GM18861 (cell line): ENCODE measurements around the gene PPP2R2C.

Source experiments
- ATAC-seq: cut with Tn5 transposase; IDR thresholded peaks from one replicate; pipeline ENCODE4 v1.9.1; 2021; ENCODE audit not compliant: unreplicated experiment

The PPP2R2C gene

DNA sequence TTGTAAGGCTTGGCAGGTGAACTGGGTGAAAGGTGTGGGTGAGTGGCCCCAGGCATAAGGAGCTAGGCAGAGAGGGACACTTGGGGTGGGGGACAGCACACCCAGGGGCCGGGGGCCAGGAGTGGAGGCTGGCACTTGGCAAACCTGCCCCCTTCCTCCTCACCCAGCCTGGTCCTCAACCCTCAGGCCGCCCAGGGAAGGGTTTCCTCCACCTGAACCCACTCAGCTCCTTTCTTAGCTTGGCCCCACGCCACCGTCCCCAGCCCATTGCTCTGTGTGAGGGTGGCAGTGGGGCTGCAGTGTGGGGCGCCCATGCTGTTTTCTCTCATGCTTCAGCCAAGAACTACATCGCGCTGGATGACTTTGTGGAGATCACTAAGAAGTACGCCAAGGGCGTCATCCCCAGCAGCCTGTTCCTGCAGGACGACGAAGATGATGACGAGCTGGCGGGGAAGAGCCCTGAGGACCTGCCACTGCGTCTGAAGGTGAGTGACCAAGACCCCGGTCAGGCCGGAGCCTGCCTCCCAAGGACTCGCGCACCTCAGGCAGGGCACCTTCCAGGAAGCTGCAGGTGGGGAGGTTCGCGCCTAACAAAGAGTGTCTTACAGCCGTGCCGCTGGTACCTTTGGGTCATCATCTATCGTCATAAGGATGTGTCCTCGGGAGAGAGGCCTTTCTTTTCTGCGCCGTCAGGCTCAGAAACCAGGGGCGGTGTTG is 177.6 kb downstream of the PPP2R2C start:
- no peak for ATAC-seq

- no peak for ATAC-seq
These were observed 178.8 kb downstream of the PPP2R2C start for GRCh38 chr4:6293661-6294060.

DNA sequence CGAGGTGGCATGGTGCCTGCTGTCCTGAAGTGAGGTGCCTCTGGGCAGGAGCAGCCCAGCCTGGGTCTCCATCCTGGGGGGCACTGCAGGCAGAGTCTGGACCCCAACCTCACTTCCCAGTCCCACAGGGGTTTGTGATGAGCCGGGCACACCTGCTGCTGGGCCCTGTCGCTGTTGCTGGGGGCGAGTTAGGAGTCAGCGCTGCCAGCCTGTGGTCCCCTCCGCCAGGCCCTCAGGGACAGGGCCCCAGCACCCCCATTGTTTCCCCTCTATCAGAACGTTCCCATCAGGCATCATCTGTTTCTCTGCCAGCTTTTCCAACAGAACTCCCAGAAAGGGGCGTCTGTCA is 179.3 kb downstream of the PPP2R2C start:
- no peak for ATAC-seq

DNA sequence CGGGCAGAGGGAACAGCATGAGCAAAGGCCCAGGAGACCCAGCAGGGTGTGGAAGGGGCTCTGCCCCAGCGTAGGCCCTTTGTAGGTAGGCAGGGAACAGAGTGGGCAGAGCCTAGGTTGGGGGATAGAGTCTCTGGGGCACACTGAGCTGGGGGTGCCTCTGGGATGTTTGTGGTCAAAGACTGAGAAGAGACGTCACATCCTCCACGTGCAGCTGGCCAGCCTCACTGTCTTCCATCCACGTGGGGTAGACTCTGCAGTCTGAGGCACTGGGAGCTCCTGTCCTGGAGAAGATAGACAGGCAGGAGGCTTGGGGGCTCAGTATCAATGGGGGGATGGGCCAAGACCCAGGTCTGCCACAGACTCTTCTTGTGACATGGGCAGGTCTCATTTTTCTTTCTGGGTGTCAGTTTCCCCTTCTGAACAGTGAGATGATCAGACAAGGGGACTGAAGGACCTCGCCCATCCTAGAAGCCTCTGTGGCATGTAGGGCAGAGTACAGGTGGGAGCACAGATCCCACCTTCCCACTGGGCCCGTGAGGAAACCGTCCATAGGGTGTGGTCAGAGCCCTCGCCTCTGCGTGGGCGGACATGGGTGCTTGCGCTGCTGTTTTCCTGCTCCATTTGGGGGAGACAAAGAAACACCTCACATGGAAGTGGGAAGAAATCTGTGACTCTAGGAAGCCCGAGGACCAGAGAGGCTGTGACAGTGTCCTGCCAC is 179.9 kb downstream of the PPP2R2C start:
- ATAC-seq, result no peak

DNA sequence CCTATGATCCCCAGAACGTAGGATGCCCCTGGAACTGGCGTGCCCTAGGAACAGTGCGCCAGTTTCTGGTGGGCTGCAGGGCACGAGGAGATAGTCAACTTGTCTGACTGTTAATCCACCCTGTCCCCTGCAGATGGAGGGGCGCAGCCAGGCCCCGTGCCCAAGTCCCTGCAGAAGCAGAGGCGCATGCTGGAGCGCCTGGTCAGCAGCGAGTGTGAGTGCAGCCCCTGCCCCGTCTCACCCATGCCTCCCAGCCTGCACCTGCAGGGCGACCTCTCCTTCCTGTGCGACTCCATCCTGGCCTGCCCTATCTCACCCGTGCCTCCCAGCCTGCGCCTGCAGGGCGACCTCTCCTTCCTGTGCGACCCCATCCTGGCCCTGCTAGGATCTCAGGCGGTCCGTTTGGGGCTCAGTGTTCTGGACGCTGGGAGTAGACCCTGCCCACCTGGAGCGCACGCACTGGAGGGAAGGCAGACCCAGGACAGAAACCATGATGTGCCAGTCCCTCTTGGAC is 180.6 kb downstream of the PPP2R2C start:
- no peak for ATAC-seq

GRCh38 chr4:6290769-6291547 is 181.5 kb downstream of the PPP2R2C start:
- ATAC-seq, result no peak

- ATAC-seq, result no peak
These were observed 182.2 kb downstream of the PPP2R2C start for GRCh38 chr4:6290256-6290655.

GRCh38 chr4:6288871-6289270 is 183.5 kb downstream of the PPP2R2C start:
- ATAC-seq, result no peak

DNA sequence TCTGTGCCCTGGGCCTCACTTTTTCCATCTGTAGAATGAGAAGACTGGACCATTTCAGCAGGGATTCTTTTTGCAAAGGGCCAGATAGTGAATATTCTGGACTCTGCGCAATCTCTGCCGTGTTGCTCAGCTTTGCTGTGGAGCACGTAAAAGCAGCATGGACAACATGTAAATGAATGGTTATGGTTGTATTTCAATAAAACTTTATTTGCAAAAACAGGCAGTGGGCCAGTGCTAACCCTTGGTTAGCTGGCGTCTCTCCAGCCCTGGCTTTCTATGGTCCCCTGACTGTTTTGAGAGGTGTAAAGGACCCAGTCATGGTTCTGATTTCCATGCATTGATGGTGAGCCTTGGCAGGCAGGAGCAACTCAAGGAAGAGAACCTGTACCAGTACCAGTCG is 184.1 kb downstream of the PPP2R2C start:
- no peak for ATAC-seq

DNA sequence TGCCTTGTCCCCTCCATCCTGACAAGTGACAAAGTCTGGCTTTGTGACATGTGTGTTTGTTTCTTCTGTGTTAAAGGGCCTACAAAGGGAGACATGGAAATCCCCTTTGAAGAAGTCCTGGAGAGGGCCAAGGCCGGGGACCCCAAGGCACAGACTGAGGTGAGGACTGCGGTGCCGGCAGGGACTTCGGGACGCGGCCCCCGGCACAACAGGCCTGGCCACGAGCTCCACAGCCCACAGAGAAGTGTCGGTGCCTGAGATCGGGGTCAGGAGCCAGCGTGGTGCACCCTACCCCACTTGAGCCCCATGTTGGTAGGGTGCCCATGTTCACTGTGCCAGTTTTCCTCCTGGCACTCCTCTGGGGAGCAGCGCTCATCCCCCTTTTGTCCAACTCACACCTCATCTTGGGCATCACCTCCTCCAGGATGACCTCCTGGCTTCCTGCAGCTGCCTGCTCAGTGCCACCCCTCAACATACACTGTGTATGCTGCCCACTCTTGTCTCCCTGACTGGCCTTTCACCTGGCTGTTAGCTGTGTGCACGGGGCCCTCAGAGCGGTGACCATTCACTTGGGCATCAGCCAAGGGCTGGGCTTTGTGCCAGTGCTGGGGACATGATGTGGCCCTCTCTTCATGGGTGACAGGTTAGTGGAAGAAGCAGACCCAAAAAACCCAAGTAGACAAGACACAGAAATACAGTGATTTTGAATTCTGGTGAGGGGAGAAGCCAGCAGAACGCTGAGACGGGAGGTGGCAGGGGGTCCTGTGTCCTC is 185.2 kb downstream of the PPP2R2C start:
- no peak for ATAC-seq

DNA sequence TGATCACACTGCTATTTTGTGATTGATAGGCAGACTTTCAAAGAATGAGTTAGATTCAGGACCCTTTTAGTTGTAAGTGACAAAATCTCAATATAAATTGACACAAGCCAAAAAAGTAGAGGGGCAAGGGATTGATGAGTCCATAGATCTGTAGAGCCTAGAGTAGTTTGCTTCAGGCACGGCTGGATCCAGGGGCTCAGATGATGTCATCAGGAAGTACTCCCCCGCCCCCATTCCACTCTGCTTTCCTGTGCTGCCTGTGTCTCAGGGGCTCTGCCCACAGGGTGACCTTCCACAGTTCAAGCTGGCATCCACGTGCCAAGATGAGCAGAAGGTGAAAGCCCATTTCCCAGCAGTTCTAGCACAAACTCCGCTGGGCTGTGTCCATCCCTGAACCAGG is 189.1 kb downstream of the PPP2R2C start:
- ATAC-seq, result no peak

- no peak for ATAC-seq
These were observed 190.1 kb downstream of the PPP2R2C start for GRCh38 chr4:6282314-6282771.

DNA sequence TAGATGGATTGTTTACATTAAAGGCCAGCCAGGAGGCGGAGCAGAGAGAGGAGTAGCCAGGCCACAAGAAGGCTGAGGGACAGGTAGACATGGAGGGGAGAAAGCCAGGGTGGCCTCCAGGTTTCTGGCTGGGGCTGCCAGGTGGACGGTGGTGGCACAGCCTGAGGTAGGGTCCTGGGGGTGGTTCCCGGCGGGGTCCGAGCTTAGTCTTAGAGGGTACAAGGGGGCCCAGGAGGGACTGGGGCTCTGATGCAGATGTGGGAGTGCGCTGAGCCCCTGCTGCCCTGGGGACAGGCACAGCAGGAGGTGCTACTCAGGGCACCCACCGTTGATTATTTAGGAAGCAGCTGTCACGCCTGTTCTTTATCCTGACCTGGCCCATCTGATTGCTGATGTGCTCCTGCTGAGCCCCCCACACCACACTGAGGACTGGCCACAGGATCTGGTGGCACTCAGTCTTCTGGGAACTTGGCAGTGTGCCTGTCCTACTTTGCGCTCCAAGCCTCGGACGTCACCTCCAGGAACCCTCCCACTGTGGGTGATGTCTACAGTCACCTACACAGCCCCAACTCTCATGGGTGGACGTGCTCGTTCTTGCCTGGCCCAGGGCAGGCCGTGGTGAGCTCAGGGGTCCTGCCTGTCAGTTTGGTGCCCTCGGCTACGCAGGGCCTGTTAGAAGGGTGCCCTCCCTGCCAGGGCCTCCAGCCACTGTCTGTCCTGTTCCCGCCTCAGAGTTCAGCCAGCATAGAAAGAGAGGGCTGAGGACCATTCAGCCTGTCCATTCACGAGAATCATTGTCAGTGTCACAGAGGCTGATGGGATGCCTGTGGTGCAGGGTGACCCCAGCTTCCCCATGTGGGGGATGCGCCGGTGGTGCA is 190.7 kb downstream of the PPP2R2C start:
- no peak for ATAC-seq

- no peak for ATAC-seq
These were observed 191.9 kb downstream of the PPP2R2C start for GRCh38 chr4:6280365-6280996.

- no peak for ATAC-seq
These were observed 192.7 kb downstream of the PPP2R2C start for GRCh38 chr4:6279582-6280289.

DNA sequence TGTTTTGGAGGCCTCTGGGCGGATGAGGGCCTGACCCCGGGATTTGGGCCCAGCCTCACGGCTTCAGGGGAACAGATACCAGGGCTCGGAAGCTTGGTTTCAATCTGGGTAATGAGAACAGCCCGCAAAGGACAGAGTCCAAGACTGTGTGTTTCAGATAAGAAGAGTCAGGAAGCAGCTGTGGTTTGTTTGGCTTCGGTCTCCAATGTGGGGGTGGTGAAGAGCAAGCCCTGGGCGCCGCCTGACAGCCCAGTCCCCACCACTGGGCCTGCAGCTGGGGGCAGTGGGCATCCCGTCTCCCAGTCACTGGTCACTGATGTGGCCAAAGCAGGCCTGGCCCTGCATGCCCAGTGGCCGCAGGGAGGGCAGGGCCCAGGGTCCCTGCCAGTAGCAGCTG is 193.6 kb downstream of the PPP2R2C start:
- peak; percentile 94 for ATAC-seq

GRCh38 chr4:6277935-6278800 is 194.2 kb downstream of the PPP2R2C start:
- no peak for ATAC-seq
